ENCODE measurements around the gene NAALADL2. TPM values are rescaled to one million over a fixed set of nuclear protein-coding genes. Genes with fewer than 3 reads are reported as not detected.

The NAALADL2 gene
- total and polyA plus RNA-seq, 2 donors from 2014 or later: 2.0 to 20.2 TPM

DNA sequence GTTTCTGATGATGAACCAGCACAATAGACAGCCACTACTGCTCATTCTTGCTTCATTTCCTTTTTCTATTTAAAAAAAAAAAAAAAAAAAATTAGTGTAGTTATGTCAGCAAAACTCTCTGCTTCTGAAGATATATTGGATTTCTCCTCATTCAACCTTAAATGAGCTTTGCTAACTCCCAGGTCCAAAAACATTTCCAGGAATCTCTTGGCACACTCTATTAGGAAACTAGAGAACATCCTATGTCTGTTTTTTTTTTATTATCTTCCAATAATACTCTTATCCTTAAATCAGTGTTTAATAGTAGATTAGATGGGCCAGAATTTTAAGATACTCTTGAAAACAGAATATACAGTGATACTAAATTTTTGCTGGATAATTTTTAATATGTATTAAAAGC lies 398.0 kb downstream of the NAALADL2 start:
- no peak overlapping the region for H3K27ac ChIP-seq (ENCODE audit: low read depth in 2 of 2, low read length in 2 of 2)
- H3K9ac ChIP-seq (ENCODE audit: low read length in 3 of 3): no peak overlapping the region
- H3K4me1 ChIP-seq (ENCODE audit: control insufficient read depth in 2 of 3, insufficient read depth in 2 of 3, low read depth in 1 of 3, low read length in 3 of 3): no peaks in the 10 kb centered on the region
- no peak overlapping the region for H3K4me3 ChIP-seq (ENCODE audit: low read length in 3 of 3)
- H3K9me3 ChIP-seq (ENCODE audit: control insufficient read depth in 2 of 3, insufficient read depth in 1 of 3, low read length in 3 of 3): no peaks in the 10 kb centered on the region
- intact Hi-C loops (cut with DNase I): no loop called here
- no peak for DNase-seq
- no peak for TF ChIP-seq CTCF (IDR thresholded peaks at IDR 0.05; ENCODE audit: borderline replicate concordance, extremely low read depth, insufficient read depth)
- H3K27me3 ChIP-seq (ENCODE audit: control insufficient read depth, insufficient read depth, low read length): no peaks in the 10 kb centered on the region
- H3K36me3 ChIP-seq (ENCODE audit: control insufficient read depth in 2 of 3, insufficient read depth in 3 of 3, low read length in 3 of 3): no peaks in the 10 kb centered on the region
- no peak for FAIRE-seq

- DNase-seq: no peak
- no peak overlapping the region for H3K9ac ChIP-seq (ENCODE audit: low read length in 3 of 3)
- no peaks in the 10 kb centered on the region for H3K27me3 ChIP-seq (ENCODE audit: control insufficient read depth, insufficient read depth, low read length)
- H3K27ac ChIP-seq (ENCODE audit: low read depth in 2 of 2, low read length in 2 of 2): no peak overlapping the region
- H3K9me3 ChIP-seq (ENCODE audit: control insufficient read depth in 2 of 3, insufficient read depth in 1 of 3, low read length in 3 of 3): no peaks in the 10 kb centered on the region
- no peak for FAIRE-seq
- no peak for TF ChIP-seq CTCF (IDR thresholded peaks at IDR 0.05; ENCODE audit: borderline replicate concordance, extremely low read depth, insufficient read depth)
- no peaks in the 10 kb centered on the region for H3K4me1 ChIP-seq (ENCODE audit: control insufficient read depth in 2 of 3, insufficient read depth in 2 of 3, low read depth in 1 of 3, low read length in 3 of 3)
- H3K4me3 ChIP-seq (ENCODE audit: low read length in 3 of 3): no peak overlapping the region
- no peaks in the 10 kb centered on the region for H3K36me3 ChIP-seq (ENCODE audit: control insufficient read depth in 2 of 3, insufficient read depth in 3 of 3, low read length in 3 of 3)
- intact Hi-C loops (cut with DNase I): no loop called here
These were observed 399.6 kb downstream of the NAALADL2 start for GRCh38 chr3:175258763-175259162.

- no peak for TF ChIP-seq CTCF (IDR thresholded peaks at IDR 0.05; ENCODE audit: borderline replicate concordance, extremely low read depth, insufficient read depth)
- no peak overlapping the region for H3K27ac ChIP-seq (ENCODE audit: low read depth in 2 of 2, low read length in 2 of 2)
- H3K27me3 ChIP-seq (ENCODE audit: control insufficient read depth, insufficient read depth, low read length): no peaks in the 10 kb centered on the region
- FAIRE-seq (no peak), DNase-seq (no peak)
- no peak overlapping the region for H3K9ac ChIP-seq (ENCODE audit: low read length in 3 of 3)
- no peaks in the 10 kb centered on the region for H3K36me3 ChIP-seq (ENCODE audit: control insufficient read depth in 2 of 3, insufficient read depth in 3 of 3, low read length in 3 of 3)
- H3K4me3 ChIP-seq (ENCODE audit: low read length in 3 of 3): no peak overlapping the region
- intact Hi-C loops (cut with DNase I): no loop called here
- no peaks in the 10 kb centered on the region for H3K9me3 ChIP-seq (ENCODE audit: control insufficient read depth in 2 of 3, insufficient read depth in 1 of 3, low read length in 3 of 3)
- H3K4me1 ChIP-seq (ENCODE audit: control insufficient read depth in 2 of 3, insufficient read depth in 2 of 3, low read depth in 1 of 3, low read length in 3 of 3): no peaks in the 10 kb centered on the region
These were observed 401.1 kb downstream of the NAALADL2 start for GRCh38 chr3:175260145-175260794.

- FAIRE-seq (no peak), DNase-seq (no peak)
- no peak for TF ChIP-seq CTCF (IDR thresholded peaks at IDR 0.05; ENCODE audit: borderline replicate concordance, extremely low read depth, insufficient read depth)
- Histone ChIP-seq H3K4me3 (ENCODE audit: low read length in 3 of 3) (no peak overlapping the region), H3K9ac (ENCODE audit: low read length in 3 of 3) (no peak overlapping the region), H3K27me3 (ENCODE audit: control insufficient read depth, insufficient read depth, low read length) (no peaks in the 10 kb centered on the region), H3K27ac (ENCODE audit: low read depth in 2 of 2, low read length in 2 of 2) (no peak overlapping the region), H3K9me3 (ENCODE audit: control insufficient read depth in 2 of 3, insufficient read depth in 1 of 3, low read length in 3 of 3) (no peaks in the 10 kb centered on the region), H3K4me1 (ENCODE audit: control insufficient read depth in 2 of 3, insufficient read depth in 2 of 3, low read depth in 1 of 3, low read length in 3 of 3) (no peaks in the 10 kb centered on the region), H3K36me3 (ENCODE audit: control insufficient read depth in 2 of 3, insufficient read depth in 3 of 3, low read length in 3 of 3) (no peaks in the 10 kb centered on the region)
- intact Hi-C loops (cut with DNase I): no loop called here
These were observed 407.3 kb downstream of the NAALADL2 start for GRCh38 chr3:175266478-175266877.

Data from kidney (tissue), 14 donors.